Stimulated activated CD8-positive, alpha-beta memory T cell treated with anti-CD3 and anti-CD28 coated beads, Interleukin-2, amount 100 ng/mL, for 1 hour (primary cell): ENCODE results near the gene ANKRD23.
A peak's percentile ranks its signal among the peaks of the same experiment; 100 is the strongest.
"Not testable (repeated sequence)": the region's sequence is repeated elsewhere in the genome, so short reads cannot be mapped to it uniquely, and the experiment has no call there.

Experiments used
- DNase-seq, 2 donors: peaks; one replicate each; pipeline ENCODE4 v3.0.0-alpha.2; 2020; ENCODE audit warnings: low read depth in 2 of 2

ANKRD23 gene

DNA sequence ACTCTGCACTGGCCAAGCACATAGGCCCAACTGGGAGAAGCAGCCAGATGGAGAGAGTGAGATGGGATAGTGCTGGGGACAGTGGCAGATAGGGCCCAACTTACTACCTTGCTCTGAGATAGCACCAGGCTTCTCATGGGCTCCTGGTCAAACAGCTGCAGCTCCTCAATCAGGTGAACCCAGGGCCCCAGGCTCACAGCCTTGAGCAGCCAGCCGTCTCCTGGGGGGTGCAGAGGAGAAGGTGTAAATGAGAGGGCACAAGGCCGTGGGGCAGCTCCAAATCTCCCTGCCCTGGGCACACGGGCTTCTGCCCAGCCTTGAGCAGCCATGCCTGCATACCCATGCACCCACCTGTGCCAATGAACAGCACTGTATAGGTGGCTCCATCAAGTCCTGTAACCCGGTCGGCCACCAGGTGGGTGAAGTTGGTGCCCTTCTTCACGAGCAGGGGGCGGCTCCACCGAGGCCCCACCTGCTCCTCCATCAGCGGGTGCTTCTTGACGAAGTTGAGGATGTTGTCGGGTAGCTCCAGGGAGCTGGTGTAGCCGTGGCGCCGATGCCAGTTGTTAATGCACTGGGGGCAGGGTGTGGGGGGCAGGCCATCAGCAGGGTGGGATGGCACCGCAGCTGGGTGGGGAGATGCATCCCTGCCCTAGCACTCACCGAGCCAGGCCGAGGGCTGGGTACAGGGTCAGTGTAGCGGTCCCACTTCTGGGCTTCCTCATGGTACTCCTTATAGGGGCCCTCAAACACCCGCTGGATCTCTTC lies 19.9 kb upstream of the ANKRD23 start:
- no peak for DNase-seq

DNA sequence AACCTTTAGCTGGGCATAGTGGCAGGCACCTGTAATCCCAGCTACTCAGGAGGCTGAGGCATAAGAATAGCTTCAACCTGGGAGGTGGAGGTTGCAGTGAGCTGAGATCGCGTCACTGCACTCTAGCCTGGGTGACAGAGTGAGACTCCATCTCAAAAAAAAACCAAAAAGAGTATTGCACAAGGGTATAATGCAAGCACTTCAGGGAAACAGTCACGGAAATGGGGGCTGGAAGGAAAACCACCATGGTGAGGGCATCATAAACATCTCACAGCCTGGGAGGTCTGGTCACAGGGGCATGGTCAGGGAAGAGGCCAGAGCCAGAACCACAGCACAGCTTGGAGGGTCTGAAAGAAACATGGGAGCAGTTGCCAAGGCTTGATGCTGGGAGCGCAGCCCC lies 19.2 kb upstream of the ANKRD23 start:
- DNase-seq, result not testable (repeated sequence)

DNA sequence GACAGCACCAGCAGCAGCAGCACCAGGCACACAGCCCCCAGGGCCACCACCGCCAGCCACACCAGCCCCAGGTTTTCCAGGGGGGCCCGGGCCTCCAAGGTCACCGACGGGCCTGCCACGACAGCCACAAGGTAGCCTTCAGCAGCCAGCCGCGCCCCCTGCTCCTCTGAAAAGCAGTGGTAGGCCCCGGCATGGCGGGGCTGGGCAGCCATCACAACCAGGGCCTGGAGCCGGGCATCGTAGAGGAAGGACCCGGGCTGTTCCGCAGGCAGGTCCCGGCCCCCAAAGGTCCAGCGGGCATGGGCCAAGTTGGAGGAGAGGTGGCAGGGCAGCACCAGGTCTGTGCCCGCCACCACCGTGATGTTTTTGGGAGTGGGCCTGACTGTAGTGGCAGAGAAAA lies 17.3 kb upstream of the ANKRD23 start:
- DNase-seq, result no peak

DNA sequence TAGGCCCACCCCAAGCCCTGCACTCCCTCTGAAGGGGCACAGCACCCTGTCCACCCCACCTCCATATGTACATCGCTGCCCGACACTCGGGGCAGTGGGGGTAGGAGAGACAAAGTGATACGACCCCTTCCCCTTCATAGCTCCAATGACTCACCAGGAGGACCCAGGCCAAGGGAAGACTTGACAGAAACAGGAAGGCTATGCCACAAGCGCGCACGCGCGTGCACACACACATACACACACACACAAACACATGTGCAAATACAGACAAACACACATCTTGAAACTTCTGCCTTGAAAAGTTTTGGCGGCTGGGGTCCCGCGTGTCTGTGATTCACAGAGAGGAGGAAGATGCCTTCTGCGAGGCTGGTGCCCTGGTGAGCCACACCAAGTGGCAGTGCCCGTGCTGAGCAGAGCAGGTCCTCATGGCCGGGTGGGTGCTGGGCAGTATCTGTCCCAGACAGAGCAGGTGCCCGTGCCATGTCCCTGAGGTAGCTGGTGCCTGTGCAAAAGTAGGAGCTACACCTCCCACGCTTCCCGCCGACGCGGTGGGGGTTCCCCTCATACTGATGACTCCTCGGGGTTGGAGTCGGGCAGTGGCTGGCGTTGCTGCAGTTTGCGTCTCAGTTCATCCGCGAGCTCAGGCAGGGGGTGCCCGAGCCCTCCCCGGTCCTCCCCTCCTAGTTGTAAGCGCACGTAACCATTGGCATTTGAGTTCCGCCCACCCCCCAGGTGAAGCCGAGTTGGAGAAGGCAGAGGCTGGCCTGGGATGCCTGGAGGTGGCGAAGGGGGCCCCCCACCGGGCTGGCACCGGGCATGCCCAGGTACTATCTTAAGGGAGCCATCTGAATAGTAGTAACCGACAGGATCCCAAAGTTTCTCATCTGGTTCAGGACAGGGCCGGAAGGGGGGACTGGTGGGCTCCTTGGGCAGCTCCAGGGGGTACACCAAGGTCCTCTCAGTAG lies 16.5 kb upstream of the ANKRD23 start:
- DNase-seq, result no peak

DNA sequence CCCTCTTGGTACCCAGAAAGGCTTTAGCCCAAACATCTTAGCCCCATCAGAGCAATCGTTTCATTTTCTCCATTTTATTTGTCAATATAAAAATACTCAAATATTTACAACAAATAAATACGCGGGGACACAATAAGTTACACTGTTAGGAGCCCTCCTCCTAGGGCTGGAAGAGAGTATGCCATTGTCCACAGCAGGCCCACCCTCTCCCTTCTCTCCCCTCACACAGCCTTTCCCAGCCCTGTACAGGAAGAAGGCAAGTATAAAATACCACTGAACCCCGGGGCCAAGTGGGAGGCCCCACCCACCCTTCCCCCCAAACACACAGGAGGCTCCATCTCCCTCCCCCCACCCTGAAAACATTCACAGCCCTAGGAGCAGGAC lies 15.9 kb upstream of the ANKRD23 start:
- no peak for DNase-seq

DNA sequence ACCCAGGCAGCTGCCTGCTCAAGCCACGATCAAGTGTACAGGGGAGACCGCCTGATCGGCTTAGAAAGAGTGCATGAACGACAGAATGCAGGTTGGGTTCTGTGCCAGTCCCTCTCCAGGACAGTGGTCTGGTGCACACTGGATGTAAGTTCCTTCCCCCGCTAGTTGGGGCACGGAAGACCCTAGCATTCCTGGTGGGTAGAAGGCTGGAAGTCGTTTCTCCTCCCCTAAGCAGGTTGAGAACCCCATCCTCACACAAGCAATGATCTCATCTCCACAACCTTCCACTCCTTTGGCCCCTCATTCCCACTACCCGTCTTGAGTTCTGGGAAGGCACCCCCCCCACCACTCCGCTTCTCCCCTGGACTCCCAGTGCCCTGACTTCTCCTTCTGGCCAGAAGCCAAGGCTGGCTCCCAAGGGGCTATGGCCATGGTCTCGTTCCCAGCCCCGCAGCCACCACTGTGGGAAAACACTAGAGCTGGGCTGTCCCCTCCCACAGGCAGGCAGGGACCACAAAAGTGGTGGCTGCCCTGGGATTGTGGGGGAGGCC lies 15.4 kb upstream of the ANKRD23 start:
- DNase-seq, result no peak

DNA sequence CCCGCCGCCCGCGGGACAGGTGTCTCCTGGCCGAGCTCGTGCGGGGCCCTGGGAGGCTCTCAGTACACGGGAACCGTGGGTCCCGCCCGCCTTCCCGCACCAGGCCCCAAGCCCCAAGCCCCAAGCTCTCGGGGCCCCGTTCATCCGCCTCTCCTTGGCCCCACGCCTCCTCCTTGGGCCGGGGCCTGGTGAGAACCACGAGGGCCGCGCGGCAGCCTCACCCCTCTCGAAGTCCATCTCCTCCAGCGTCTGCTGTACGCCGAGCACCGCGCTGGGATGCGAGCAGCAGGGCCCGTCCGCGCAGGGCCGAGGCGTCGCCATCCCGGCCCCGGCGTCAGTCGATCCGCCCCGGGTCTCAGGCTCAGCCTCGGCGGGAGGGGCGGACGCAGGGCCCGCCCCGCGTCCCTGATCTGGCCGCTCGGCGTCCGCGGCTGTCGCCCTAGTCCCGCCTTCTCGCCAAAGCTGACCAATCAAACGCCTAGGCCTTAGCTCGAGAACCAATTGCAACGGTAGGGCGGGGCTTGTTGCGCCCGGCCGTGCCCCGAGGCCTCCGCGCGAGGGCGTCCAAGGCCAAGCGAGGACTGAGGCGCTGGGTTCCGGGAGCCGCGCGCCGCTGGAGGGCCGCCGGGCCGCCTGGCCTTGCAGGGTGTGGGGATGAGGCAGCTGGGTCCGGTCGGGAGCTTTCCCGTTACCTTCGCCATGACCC lies 14.0 kb upstream of the ANKRD23 start, which contains the start of gene ANKRD39:
ANKRD39 (minus strand) TSS at position 350 of the 706 bp plus-strand sequence; CDS start at position 321, 29 bp downstream.
- DNase-seq, result peak; percentile 94 to 95

DNA sequence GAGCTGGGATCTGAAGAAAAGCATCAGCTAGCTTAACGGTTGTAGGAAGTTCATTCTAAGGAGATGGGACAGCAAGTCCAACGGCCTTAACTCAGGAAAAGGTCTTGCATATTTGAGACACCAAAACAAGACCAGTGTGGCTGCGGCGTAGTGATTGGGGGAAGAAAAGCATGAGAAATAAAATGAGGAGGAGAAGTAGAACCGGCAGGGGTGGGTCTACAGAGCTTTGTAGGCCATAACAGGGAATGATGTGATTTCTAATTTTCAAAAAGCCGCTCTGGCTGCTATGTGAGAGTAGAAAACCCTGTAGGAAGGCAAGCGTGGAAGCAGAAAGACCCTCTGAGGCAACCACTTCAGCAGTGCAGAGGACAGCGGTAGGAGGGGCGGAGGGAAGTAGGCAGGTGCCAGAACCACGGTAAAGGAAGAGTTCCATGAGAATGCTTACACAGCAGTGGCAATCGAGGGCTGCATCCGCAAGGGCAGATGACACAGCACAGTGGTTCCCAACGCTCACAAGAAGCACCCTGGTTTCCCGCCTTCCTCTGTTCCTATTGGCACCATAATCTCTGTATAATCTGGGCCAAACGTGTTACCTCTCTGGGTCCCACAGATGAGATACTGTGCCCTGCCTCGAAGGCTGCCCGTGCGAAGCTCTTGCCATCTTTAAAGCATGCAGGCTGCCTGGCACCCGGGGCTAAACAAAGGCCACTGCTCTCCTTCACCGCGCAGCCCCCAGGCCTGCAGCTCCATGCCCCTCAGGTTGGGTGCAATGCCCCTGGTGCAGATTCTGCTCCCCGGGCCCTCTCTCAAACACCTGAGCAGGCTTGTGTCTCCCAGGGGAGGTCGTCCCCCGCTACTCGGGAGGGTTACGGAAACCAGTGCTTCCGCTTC lies 13.2 kb upstream of the ANKRD23 start:
- DNase-seq, result no peak

DNA sequence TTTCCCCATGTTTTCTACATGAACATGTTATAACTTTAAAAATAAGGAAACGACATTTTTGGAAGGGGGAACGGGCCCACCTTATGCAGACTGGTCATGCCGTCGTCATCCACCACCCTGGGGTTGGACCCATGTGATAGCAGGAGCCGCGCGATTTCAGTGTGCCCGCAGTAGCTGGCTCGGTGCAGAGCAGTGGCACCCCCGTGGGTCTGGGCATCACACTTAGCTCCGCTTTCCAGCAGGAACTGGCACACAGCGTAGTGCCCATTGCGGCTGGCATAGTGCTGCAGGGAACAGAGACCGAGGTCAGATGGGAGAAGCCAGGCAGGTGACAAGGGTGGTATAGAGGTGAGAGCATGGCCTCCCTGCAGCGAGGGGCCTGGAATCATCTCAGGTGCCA lies 9.5 kb upstream of the ANKRD23 start:
- no peak for DNase-seq

DNA sequence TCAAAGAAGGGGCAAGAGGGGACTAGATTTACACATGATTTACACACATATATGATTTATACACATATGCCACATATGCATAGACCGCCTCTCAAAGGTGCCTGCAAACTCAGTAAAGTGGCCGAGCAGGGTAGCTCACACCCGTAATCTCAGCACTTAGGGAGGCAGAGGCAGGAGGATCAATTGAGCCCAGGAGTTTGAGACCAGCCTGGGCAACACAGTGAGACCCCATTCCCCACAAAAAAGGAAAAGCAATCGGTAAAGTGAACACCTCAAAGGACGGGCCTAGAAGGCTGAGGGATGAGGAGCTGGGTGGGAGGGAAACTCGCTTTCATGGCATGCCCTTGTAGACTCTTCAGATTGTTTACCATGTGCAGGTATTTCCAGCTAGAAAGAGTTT lies 8.8 kb upstream of the ANKRD23 start:
- no peak for DNase-seq

DNA sequence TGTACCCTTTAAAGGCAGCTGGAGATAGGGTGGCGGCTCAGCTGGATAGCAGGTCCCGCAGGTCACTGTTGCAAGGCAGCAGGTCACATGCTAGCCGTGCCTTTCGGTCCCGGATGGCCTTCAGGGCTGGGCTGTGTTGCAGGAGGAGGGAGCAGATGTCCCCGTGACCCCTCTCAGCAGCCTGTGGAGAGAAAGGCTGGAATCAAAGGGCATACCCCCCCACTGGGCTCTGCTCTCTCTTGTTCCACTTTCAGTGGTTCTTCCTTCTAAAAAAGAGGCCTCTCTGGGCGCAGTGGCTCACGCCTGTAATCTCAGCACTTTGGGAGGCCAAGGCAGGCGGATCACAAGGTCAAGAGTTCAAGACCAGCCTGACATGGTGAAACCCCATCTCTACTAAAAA lies 4.4 kb upstream of the ANKRD23 start:
- DNase-seq, result no peak

DNA sequence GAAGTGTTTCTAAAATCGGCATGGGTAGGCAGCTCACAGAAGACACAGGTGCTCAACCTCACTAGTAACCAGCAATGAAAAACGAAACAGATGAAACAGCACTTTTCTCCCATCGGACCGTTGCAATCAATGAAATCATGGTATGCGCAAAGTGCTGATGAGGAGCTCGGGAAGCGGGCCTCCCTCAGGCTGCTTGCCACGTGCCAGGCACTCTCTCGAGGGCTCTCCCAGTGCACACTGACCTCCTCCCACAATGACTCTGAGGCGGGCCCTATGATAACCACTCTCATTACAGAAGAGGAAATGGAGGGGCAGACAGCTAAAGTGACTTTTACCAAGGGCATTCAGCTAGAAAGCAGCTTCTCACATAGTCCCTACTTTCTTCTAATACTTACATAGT lies 3.8 kb upstream of the ANKRD23 start:
- DNase-seq, result no peak

DNA sequence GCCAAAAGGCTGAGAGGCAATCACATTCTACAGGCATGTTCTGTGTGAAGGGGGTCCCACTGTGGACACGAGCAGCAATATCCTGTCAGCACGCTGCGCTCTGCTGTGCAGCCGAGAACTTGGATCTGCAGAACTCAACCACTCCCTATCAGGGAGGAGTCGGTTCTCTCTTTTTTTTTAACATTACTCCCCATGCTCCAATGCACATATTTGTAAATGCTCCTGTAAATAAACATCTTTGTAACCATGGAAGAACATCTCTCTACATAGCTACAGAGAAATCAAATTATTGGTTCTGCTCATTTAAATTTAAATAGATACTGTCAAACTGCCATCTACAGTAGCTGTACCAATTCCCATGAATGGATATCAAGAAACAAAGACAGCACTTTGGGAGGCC lies 3.0 kb upstream of the ANKRD23 start:
- no peak for DNase-seq

DNA sequence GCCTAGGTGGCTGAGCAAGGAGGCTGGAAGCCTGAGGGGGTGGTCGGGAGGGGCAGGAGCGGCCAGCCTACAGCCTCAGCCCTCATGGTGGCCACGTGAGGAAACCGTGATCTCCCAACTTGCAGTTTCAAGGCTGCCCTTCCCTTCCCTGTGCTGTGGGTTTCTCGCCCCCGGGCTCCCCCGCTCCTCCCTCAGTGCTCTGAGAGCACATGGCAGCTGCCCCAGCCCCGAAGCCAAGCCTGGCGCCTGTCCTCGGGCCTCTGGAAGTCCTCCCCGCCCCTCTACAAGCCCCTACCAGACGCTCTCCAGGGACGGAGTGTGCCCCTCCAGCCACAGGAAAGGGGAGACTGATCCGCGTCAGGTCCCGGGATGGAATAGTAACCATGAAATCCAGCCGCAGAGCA lies 586 bp upstream of the ANKRD23 start:
- DNase-seq, result no peak

DNA sequence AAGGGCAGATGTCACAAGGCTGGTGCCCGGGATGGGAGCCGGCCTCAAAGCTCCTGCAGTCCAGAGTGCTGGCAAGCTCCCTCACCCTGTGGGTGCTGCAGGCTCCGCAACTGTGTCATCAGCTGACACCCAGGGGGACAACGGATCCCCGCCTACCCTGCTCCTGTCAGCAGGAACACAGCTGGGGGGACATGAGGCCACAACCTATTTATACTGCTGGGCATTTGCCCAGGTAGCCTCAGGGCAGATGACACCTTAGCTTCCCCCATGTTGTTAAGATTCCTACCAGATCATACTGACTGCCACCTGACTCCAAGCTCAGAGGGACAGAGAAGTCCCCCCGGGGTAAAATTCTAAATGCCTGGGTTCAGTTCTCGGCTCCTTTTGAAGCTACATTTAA lies 1.2 kb downstream of the ANKRD23 start:
- DNase-seq, result no peak

DNA sequence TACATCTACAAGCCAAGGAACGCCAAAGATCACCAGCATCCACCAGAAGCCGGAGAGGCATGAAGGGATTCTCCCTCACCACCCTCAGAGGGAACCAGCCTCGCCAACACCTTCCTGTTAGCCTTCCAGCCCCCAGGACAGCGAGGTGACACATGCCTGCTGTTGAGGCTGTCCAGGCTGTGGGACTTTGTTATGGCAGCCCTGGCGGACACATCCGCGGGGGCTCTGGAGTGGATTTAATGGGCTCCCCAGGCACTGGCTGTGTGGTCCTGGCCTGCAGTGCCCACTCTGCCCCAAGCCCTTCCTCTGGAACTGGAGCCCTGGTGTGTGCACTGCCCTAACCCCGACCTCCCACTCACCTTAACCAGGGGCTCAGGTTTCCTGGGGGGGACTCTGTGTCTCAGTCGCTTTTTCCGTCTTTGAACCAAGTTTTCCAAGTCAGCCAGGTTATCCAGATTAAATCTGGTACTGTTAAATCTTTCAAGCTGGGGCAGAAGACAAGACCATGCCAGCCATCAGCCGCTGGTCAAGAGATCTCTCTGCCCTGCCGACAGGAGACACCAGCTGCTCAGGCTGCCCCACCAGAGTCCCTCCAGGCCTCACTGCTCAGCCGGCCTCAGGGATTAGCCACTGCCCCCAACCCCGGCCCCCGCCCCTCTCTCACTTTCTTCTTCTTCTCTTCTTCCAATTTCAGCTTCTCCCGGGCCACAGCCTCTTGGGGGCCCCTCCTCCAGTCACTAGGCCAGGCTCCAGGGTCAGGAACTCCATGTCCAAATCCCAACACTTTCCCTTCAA lies 1.9 kb downstream of the ANKRD23 start:
- DNase-seq, result no peak

DNA sequence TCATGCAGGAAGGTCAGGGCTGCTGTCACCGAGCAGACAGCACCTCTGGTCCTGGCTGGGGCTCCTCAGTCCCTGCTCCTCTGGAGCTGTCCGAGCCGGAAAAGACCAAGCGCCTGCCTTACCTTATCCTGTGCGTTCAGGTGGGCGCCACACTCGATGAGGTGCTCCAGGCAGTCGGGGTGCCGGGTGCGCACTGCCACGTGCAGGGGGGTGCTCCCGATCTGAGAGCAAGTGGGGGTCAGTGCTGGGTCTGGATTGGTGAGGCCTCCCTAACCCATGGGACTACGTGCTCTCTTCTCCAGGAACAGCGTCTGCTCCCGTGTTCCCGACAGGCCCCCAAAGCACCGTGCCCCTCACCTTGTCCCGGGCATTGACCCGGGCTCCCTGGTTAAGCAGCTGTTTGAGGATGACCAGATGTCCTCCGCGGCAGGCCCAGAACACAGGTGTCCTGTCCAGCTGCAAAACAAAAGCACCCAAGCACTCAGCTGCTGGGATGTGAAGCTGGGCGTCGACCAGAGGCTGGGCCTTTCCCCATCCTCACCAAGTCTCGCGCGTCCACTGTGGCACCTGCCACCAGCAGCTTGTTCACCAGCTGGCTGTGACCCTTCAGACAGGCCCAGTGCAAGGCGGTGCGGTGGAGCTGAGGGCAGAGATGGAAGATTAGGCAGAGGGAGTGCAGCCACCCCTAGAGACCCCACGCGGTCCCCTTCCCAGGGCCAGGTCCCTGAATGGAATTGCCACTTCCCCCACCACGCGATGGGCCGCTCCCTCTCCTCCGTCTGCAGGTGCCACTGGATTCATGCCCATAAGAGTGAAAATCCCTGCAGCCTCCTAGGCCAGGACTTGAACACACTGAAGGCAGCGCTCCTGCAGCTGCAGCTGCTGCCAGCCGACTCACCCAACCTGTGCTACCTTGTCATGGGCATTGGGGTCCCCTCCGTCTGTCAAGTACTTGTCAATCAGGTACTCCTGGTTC lies 3.7 kb downstream of the ANKRD23 start:
- DNase-seq, result no peak

DNA sequence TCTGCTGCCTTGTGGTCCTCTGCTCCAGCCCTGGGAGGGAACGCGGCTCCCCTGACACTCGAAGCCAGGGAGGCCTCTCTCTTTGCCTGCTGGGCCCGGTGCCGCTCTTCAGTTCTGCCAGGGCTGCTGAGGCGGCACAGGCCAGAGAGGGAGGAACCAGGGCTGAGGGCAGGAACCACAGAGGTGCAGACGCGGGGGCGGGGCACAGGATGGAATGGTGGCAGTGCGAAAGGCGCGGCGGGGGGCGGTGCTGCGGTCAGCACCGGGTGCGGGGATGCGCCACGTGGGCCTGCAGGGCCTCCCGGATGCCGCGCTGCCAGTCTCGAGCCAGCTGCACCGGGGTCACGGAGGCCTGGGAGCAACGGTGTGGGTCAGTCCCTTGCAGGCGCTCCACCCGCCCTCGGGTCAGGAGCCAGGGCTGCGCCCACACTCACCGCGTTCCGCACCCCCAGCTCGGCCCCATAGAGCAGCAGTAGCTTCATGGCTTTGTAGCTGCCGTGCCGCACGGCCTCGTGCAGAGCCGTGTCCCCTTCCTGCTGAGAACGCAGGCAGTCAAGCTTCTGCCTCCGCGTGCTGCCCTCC lies 4.4 kb downstream of the ANKRD23 start:
- peak; percentile 53 to 69 for DNase-seq
